ENCODE results near the gene CISTR.

The CISTR gene

DNA sequence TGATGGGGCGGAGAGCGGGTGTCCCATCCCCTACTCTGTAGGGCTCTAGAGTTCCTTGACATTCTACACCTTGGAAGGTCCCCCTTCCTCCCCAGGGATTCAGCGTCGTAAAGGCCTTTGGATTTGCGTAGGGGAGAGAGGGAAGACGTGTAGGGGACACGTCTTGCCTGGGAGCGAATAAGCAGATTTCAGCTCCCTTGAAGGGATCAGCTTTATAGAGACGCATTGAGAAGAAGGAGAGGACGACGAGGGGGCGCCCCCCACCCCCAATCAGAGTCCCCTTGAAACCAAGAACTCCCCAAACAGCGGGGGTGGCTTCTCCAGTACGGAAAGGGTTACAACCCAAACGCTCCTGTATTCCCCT is 24.9 kb downstream of the CISTR start:
- peak overlapping the region; percentile 76 for H3K4me3 ChIP-seq (ENCODE audit: low read depth, low read length)
- peak; percentile 48 for DNase-seq (ENCODE audit: low read depth)
- TF ChIP-seq POLR2A (IDR thresholded peaks at IDR 0.05; ENCODE audit: extremely low read depth, insufficient read length) (no peak), CTCF (IDR thresholded peaks at IDR 0.05; ENCODE audit: low read depth, low read length) (no peak), MYC (IDR thresholded peaks at IDR 0.05; ENCODE audit: low read depth, low read length) (no peak), MAX (IDR thresholded peaks at IDR 0.05; ENCODE audit: low read depth, low read length) (no peak)

GRCh38 chr12:53726341-53726740 is 25.4 kb downstream of the CISTR start:
- DNase-seq (ENCODE audit: low read depth) = peak; percentile 36
- H3K4me3 ChIP-seq (ENCODE audit: low read depth, low read length) = peak overlapping the region; percentile 76
- TF ChIP-seq MYC (IDR thresholded peaks at IDR 0.05; ENCODE audit: low read depth, low read length) = no peak
- TF ChIP-seq CTCF (IDR thresholded peaks at IDR 0.05; ENCODE audit: low read depth, low read length) = no peak
- TF ChIP-seq MAX (IDR thresholded peaks at IDR 0.05; ENCODE audit: low read depth, low read length) = no peak
- no peak for TF ChIP-seq POLR2A (IDR thresholded peaks at IDR 0.05; ENCODE audit: extremely low read depth, insufficient read length)

GRCh38 chr12:53725824-53726223 is 26.0 kb downstream of the CISTR start:
- H3K4me3 ChIP-seq (ENCODE audit: low read depth, low read length) = no peak overlapping the region
- DNase-seq (ENCODE audit: low read depth) = no peak
- TF ChIP-seq CTCF (IDR thresholded peaks at IDR 0.05; ENCODE audit: low read depth, low read length) (no peak), MYC (IDR thresholded peaks at IDR 0.05; ENCODE audit: low read depth, low read length) (no peak), MAX (IDR thresholded peaks at IDR 0.05; ENCODE audit: low read depth, low read length) (no peak), POLR2A (IDR thresholded peaks at IDR 0.05; ENCODE audit: extremely low read depth, insufficient read length) (no peak)

DNA sequence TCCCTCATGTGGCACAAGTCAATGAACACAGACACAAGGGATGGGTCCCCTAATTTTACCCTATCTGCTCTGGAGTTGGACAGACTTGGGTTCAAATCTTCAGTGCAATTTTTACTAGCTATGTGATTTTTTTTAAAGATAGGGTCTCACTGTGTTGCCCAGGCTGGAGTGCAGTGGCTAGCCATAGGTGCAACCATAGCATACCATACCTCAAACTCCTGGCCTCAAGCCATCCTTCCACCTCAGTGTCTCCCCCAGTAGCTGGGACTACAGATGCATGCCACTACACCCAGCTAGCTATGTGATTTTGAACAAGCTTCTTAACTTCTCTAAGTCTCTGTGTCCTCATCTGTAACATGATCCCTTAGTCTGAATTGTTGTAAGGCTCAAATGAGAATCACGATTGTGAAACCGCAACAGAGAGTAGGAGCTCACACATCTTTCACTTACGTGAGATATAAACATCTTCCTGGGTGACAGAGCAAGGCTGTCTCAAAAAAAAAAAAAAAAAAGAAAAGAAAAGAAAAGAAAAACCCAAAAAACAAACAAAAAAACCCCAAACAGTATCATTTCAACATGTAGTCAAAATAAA is 29.2 kb downstream of the CISTR start:
- no peak for DNase-seq (ENCODE audit: low read depth)
- no peak overlapping the region for H3K4me3 ChIP-seq (ENCODE audit: low read depth, low read length)
- TF ChIP-seq MYC (IDR thresholded peaks at IDR 0.05; ENCODE audit: low read depth, low read length) (no peak), POLR2A (IDR thresholded peaks at IDR 0.05; ENCODE audit: extremely low read depth, insufficient read length) (no peak), MAX (IDR thresholded peaks at IDR 0.05; ENCODE audit: low read depth, low read length) (no peak), CTCF (IDR thresholded peaks at IDR 0.05; ENCODE audit: low read depth, low read length) (no peak)

DNA sequence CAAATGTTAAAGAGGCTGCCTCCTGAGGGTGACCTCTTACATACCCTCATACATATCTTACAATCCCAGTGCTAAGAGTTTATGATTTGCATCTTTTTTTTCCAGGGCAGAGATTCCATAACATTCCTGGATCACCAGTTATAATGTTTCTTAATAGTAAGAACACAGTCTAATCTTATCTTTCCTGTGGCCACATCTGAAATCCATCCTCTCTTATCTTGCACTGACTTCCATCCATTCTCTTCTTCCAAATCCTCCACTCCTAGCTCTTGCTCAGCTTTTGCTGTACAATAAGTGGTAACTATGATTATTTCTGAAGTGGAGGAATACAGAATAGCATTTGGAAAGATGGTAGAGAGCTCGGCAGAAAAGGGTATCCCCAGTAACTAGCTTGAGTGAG is 30.8 kb downstream of the CISTR start:
- DNase-seq (ENCODE audit: low read depth) = no peak
- no peak overlapping the region for H3K4me3 ChIP-seq (ENCODE audit: low read depth, low read length)
- TF ChIP-seq POLR2A (IDR thresholded peaks at IDR 0.05; ENCODE audit: extremely low read depth, insufficient read length) (no peak), CTCF (IDR thresholded peaks at IDR 0.05; ENCODE audit: low read depth, low read length) (no peak), MAX (IDR thresholded peaks at IDR 0.05; ENCODE audit: low read depth, low read length) (no peak), MYC (IDR thresholded peaks at IDR 0.05; ENCODE audit: low read depth, low read length) (no peak)

Data from NB4 (cell line).